HepG2 (cell line): ENCODE measurements around the gene RPL31. TPM values are rescaled to one million over a fixed set of nuclear protein-coding genes. Genes with fewer than 3 reads are reported as not detected.

ENCODE experiments used
- BORCS8-MEF2B ChIP-seq: sonication (generic); formaldehyde crosslinking; IDR thresholded peaks from 2 replicates; pipeline ENCODE4 v1.8.0; 2022; ENCODE audit warnings: mild to moderate bottlenecking, missing genetic modification reagents
- CCDC6 ChIP-seq: sonication (generic); formaldehyde crosslinking; IDR thresholded peaks from 2 replicates; pipeline ENCODE4 v1.8.1; 2022; ENCODE audit warnings: mild to moderate bottlenecking, missing genetic modification reagents, moderate library complexity
- CREM ChIP-seq, 2 experiments: sonication (generic) in 1 of 2; formaldehyde crosslinking in 1 of 2; IDR thresholded peaks; 2 replicates each; pipeline versions ENCODE4 v1.4.0 to v1.6.1; 2016 to 2020; ENCODE audit warnings: antibody characterized with exemption in 1 of 2, mild to moderate bottlenecking in 1 of 2, missing genetic modification reagents in 1 of 2
- KDM3A ChIP-seq: IDR thresholded peaks from 2 replicates; pipeline ENCODE4 v1.6.1; 2018; ENCODE audit warnings: low read depth, missing compliant biosample characterization
- TRAFD1 ChIP-seq: sonication (generic); formaldehyde crosslinking; IDR thresholded peaks from 2 replicates; pipeline ENCODE4 v1.5.1; 2020; ENCODE audit warnings: missing genetic modification reagents, mild to moderate bottlenecking, borderline replicate concordance
- ZFP91 ChIP-seq: sonication (generic); formaldehyde crosslinking; IDR thresholded peaks from 2 replicates; pipeline ENCODE4 v1.9.0; 2022; ENCODE audit warnings: missing genetic modification reagents, mild to moderate bottlenecking, borderline replicate concordance
- ZNF607 ChIP-seq: sonication (generic); formaldehyde crosslinking; IDR thresholded peaks from 2 replicates; pipeline ENCODE4 v1.5.1; 2020; ENCODE audit warnings: missing genetic modification reagents, mild to moderate bottlenecking, borderline replicate concordance
- polyA plus RNA-seq, 8 experiments: library from polyadenylated mRNA; depleted of rRNA in 3 of 8; stranded (reverse) in 7 of 8; unstranded in 1 of 8; fragments of >200 nt; fragmentation: Illumina TruSeq in 4 of 8; extraction: Trizol in 4 of 8; gene quantifications; 2 replicates each; pipeline versions ENCODE4 v1.2.1 to v1.2.3, GENCODE V29; 2011 to 2016; ENCODE audit warnings: low read depth in 4 of 8, missing spikeins in 1 of 8, mixed read lengths in 1 of 8; ENCODE audit not compliant: insufficient read depth in 1 of 8
- total RNA-seq, 5 experiments: library from RNA; depleted of rRNA; stranded (reverse); fragments of >200 nt; fragmentation: Illumina TruSeq; extraction: Trizol; gene quantifications; 2 replicates each; pipeline ENCODE4 v1.2.3, GENCODE V29; 2016; ENCODE audit warnings: low read depth in 1 of 5
- TF ChIP-seq, protein P1 (sequence below): sonication (generic); formaldehyde crosslinking; IDR thresholded peaks from 2 replicates; pipeline ENCODE4 v1.4.0; 2020; ENCODE audit warnings: missing genetic modification reagents
- TF ChIP-seq, protein P2 (sequence below): sonication (generic); formaldehyde crosslinking; IDR thresholded peaks from 2 replicates; pipeline ENCODE4 v1.5.0; 2020; ENCODE audit warnings: mild to moderate bottlenecking, missing genetic modification reagents
- TF ChIP-seq, protein P3 (sequence below): sonication (generic); formaldehyde crosslinking; IDR thresholded peaks from 2 replicates; pipeline ENCODE4 v1.4.0; 2020; ENCODE audit warnings: missing genetic modification reagents
- TF ChIP-seq, protein P4 (sequence below): sonication (generic); formaldehyde crosslinking; IDR thresholded peaks from 2 replicates; pipeline ENCODE4 v1.5.1; 2020; ENCODE audit warnings: missing genetic modification reagents, mild to moderate bottlenecking, borderline replicate concordance

Gene RPL31
- total and polyA plus RNA-seq, 2 of the 13 experiments (the other 11 are each of a cell fraction or from before 2014, with no cell fraction given), result 3,331 to 3,582 TPM

- TF ChIP-seq, protein P1, sequence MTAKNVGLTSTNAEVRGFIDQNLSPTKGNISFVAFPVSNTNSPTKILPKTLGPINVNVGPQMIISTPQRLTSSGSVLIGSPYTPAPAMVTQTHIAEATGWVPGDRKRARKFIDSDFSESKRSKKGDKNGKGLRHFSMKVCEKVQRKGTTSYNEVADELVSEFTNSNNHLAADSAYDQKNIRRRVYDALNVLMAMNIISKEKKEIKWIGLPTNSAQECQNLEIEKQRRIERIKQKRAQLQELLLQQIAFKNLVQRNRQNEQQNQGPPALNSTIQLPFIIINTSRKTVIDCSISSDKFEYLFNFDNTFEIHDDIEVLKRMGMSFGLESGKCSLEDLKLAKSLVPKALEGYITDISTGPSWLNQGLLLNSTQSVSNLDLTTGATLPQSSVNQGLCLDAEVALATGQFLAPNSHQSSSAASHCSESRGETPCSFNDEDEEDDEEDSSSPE, result peak; percentile 99
- TF ChIP-seq ZNF607 (CRISPR knock-in tag) (peak; percentile 99), CREM (IDR thresholded peaks at IDR 0.05) (peak; percentile 96), CREM (CRISPR knock-in tag; IDR thresholded peaks at IDR 0.05) (no peak), KDM3A (CRISPR knock-in tag) (peak; percentile 97), BORCS8-MEF2B (CRISPR knock-in tag) (peak; percentile 99), CCDC6 (CRISPR knock-in tag) (peak; percentile 97), ZFP91 (peak; percentile 97), TRAFD1 (CRISPR knock-in tag) (peak; percentile 29; the same call in 1 of the 2 replicates)
- TF ChIP-seq, protein P2, sequence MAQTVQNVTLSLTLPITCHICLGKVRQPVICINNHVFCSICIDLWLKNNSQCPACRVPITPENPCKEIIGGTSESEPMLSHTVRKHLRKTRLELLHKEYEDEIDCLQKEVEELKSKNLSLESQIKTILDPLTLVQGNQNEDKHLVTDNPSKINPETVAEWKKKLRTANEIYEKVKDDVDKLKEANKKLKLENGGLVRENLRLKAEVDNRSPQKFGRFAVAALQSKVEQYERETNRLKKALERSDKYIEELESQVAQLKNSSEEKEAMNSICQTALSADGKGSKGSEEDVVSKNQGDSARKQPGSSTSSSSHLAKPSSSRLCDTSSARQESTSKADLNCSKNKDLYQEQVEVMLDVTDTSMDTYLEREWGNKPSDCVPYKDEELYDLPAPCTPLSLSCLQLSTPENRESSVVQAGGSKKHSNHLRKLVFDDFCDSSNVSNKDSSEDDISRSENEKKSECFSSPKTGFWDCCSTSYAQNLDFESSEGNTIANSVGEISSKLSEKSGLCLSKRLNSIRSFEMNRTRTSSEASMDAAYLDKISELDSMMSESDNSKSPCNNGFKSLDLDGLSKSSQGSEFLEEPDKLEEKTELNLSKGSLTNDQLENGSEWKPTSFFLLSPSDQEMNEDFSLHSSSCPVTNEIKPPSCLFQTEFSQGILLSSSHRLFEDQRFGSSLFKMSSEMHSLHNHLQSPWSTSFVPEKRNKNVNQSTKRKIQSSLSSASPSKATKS (CRISPR knock-in tag), result no peak
- TF ChIP-seq, protein P3, sequence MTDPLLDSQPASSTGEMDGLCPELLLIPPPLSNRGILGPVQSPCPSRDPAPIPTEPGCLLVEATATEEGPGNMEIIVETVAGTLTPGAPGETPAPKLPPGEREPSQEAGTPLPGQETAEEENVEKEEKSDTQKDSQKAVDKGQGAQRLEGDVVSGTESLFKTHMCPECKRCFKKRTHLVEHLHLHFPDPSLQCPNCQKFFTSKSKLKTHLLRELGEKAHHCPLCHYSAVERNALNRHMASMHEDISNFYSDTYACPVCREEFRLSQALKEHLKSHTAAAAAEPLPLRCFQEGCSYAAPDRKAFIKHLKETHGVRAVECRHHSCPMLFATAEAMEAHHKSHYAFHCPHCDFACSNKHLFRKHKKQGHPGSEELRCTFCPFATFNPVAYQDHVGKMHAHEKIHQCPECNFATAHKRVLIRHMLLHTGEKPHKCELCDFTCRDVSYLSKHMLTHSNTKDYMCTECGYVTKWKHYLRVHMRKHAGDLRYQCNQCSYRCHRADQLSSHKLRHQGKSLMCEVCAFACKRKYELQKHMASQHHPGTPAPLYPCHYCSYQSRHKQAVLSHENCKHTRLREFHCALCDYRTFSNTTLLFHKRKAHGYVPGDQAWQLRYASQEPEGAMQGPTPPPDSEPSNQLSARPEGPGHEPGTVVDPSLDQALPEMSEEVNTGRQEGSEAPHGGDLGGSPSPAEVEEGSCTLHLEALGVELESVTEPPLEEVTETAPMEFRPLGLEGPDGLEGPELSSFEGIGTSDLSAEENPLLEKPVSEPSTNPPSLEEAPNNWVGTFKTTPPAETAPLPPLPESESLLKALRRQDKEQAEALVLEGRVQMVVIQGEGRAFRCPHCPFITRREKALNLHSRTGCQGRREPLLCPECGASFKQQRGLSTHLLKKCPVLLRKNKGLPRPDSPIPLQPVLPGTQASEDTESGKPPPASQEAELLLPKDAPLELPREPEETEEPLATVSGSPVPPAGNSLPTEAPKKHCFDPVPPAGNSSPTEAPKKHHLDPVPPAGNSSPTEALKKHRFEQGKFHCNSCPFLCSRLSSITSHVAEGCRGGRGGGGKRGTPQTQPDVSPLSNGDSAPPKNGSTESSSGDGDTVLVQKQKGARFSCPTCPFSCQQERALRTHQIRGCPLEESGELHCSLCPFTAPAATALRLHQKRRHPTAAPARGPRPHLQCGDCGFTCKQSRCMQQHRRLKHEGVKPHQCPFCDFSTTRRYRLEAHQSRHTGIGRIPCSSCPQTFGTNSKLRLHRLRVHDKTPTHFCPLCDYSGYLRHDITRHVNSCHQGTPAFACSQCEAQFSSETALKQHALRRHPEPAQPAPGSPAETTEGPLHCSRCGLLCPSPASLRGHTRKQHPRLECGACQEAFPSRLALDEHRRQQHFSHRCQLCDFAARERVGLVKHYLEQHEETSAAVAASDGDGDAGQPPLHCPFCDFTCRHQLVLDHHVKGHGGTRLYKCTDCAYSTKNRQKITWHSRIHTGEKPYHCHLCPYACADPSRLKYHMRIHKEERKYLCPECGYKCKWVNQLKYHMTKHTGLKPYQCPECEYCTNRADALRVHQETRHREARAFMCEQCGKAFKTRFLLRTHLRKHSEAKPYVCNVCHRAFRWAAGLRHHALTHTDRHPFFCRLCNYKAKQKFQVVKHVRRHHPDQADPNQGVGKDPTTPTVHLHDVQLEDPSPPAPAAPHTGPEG (CRISPR knock-in tag), result peak; percentile 96
- TF ChIP-seq, protein P4, sequence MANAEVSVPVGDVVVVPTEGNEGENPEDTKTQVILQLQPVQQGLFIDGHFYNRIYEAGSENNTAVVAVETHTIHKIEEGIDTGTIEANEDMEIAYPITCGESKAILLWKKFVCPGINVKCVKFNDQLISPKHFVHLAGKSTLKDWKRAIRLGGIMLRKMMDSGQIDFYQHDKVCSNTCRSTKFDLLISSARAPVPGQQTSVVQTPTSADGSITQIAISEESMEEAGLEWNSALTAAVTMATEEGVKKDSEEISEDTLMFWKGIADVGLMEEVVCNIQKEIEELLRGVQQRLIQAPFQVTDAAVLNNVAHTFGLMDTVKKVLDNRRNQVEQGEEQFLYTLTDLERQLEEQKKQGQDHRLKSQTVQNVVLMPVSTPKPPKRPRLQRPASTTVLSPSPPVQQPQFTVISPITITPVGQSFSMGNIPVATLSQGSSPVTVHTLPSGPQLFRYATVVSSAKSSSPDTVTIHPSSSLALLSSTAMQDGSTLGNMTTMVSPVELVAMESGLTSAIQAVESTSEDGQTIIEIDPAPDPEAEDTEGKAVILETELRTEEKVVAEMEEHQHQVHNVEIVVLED (CRISPR knock-in tag), result peak; percentile 87
These were observed at the start of gene RPL31 (continued) for GRCh38 chr2:101001691-101002561.
